A549 treated with GW870086 at 1 μM for 4 hours (cell line): ENCODE data around the gene SHROOM2. TPM values are rescaled to one million over a fixed set of nuclear protein-coding genes. Genes with fewer than 3 reads are reported as not detected.

Experiments
- total RNA-seq: library from RNA; stranded (reverse); fragments of 200-300 nt; extraction: Qiagen RNA extraction; gene quantifications from 5 replicates; pipeline ENCODE4 v1.2.3, GENCODE V29; 2022; ENCODE audit warnings: low read depth

SHROOM2 gene, protein sequence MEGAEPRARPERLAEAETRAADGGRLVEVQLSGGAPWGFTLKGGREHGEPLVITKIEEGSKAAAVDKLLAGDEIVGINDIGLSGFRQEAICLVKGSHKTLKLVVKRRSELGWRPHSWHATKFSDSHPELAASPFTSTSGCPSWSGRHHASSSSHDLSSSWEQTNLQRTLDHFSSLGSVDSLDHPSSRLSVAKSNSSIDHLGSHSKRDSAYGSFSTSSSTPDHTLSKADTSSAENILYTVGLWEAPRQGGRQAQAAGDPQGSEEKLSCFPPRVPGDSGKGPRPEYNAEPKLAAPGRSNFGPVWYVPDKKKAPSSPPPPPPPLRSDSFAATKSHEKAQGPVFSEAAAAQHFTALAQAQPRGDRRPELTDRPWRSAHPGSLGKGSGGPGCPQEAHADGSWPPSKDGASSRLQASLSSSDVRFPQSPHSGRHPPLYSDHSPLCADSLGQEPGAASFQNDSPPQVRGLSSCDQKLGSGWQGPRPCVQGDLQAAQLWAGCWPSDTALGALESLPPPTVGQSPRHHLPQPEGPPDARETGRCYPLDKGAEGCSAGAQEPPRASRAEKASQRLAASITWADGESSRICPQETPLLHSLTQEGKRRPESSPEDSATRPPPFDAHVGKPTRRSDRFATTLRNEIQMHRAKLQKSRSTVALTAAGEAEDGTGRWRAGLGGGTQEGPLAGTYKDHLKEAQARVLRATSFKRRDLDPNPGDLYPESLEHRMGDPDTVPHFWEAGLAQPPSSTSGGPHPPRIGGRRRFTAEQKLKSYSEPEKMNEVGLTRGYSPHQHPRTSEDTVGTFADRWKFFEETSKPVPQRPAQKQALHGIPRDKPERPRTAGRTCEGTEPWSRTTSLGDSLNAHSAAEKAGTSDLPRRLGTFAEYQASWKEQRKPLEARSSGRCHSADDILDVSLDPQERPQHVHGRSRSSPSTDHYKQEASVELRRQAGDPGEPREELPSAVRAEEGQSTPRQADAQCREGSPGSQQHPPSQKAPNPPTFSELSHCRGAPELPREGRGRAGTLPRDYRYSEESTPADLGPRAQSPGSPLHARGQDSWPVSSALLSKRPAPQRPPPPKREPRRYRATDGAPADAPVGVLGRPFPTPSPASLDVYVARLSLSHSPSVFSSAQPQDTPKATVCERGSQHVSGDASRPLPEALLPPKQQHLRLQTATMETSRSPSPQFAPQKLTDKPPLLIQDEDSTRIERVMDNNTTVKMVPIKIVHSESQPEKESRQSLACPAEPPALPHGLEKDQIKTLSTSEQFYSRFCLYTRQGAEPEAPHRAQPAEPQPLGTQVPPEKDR (N-terminal part only)
- 0.45 to 0.63 TPM (median 0.48 TPM) in 5 replicates for total RNA-seq

DNA sequence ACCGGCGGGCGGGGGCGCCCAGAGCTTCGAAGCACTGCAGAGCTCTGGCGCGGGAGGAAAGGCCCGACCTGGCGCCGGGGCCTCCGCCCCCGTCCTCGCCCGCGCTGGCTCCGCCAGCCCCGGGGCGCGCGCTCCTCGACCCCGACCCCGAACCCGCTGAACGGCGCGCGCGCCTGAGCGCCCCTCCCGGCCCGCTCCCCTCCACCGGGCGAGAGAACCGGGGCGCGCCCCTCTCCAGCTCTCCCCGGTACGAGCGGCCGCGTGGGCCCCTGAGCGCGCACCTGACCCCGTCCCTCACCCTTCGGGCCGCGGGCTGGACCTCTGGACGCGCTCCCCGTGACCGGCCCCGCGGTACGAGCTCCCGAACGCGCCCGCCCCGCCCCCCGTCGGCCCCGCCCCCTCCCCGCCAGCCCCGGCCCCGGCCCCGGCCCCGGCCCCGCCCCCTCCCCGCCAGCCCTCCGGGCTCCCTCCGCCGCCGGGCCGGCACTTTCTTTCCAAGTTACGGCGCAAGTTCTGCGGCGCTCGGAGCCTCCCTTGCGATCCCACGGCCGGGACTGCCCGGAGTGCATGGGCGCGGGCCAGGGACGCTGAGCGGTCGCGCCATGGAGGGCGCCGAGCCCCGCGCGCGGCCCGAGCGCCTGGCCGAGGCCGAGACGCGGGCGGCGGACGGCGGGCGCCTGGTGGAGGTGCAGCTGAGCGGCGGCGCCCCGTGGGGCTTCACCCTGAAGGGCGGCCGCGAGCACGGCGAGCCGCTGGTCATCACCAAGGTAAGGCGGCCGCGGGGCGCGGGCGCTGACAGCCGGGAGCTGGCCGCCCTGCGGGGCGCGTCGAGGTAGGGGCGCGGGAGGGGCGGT is at the start of gene SHROOM2:
SHROOM2 (plus strand) TSS at position 486 of the 854 bp plus-strand sequence; CDS start at position 603, 117 bp downstream.

DNA sequence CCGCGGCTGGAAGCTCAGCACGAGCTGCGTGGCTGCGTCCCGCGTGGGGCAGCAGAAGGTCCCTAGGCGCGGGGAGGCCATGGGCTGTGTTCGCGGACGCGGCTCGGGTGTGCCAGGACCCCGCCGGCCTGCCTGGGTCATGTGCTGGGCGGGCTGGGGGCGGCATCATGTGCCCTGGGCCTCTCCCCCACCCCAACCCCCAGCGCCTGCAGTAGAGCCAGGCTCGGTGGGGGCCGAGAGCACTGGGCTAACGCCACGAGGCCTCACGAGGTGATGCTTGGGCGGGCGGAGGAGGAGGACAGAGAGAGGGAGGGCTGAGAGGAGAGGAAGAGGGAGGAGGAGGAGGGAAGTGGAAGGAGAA is 20.5 kb upstream of the SHROOM2 start, which contains the start of gene GPR143:
GPR143 (minus strand) TSS at position 111 of the 361 bp plus-strand sequence; CDS start at position 81, 30 bp downstream.

DNA sequence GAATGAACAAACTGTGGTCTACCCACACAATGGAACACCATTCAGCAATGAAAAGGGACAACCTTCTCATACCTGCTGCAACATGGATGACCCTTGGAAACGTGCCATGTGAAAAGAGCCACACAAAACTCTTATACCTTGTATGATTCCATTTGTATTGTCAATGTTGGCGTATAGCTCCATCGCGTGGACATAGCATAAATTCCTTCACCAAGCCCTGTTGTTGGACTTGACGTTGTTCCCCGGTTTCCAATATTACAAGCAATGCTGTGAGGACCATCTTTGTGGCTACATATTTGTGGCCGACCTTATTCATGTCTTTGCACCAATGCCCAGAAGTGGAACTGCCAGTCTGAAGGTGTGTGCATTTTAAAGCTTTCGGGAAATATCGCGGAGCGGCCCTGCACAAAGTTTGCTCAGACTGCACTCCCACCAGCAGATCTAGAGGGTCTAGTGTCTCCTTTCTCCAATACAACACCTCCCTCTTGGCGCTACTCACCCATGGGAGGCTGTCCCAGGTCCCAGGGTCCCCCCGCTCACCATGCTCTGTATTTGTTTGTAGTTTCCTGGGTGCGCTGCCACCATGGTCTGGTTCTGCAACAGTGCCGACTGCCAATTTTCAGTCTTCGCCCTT is 180.7 kb downstream of the SHROOM2 start, which contains the start of gene CLDN34:
CLDN34 (plus strand) TSS at position 584 of the 634 bp plus-strand sequence; CDS start at position 584, 0 bp downstream.

Other genes starting within 250 kb of the SHROOM2 start
- gene GPR143, start 20.6 kb upstream of the SHROOM2 start, total RNA-seq: 0.17 to 0.39 TPM (median 0.22 TPM) in 4 of 5 replicates, not detected in the other
- gene CLDN34, start 180.9 kb downstream of the SHROOM2 start, total RNA-seq: not detected in 5 replicates